Fibroblast of skin of abdomen (primary cell): Measurements from ENCODE around the gene STAC2.

ENCODE experiments used
- DNase-seq: peaks from one replicate; pipeline ENCODE4 v3.0.0-alpha.2; 2013

STAC2 gene

DNA sequence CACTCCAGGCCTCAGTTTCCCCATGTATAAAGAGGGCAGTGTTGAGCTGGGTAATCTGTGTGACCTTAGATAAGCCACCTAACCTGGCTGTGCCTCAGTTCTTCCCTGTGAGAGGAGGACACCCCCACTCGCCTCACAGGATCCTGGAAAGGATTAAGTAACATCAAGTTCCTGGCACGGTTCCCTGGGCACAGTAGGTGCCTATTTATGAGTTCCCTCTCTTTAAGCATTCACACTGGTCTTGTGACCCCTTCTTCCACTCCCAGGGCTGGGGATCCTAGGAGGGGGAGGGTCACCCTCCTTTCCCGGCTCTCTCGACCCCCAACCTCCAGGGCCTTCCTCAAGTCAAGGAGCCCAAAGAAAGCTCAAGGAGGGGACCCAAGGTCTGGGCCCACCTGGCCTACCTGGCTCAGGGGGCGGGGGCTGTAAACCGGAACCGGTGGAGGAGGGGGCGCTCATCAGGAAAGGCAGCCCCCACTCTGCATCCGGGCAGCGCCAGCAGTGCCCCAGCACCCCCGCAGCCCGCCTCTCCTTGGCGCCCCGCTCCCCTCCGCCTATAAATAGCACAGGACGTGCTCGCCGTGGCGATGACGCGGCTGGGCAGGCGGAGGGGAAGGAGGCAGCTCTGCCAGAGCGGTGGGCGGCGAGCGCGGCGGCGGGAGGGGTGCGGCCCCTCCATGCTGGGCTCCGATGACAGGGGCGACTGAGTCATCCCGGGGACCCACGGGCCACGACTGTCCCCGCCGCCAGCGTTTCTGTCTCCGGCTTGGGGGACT is 16.2 kb downstream of the STAC2 start:
- DNase-seq = peak; percentile 72

DNA sequence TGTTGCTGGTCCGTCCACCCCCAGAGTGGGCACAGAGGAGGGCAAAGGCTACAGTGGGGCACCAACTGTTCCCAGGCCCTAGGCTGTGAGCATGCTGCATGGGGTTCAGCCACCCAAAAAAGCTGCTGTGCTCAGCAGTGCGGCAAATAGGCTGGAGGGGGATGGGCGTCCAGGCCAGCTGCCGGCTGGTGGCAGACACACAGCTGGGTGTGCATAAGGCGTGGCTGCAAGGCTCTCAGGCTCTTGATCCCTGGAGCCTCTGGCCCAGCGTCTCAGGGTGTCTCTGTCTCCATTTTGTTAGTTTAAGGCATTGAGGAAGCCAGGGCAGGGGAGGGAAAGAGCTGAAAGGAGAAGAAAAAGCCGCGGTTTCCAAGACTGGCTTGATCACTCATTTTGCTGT is 16.9 kb downstream of the STAC2 start:
- DNase-seq = no peak

DNA sequence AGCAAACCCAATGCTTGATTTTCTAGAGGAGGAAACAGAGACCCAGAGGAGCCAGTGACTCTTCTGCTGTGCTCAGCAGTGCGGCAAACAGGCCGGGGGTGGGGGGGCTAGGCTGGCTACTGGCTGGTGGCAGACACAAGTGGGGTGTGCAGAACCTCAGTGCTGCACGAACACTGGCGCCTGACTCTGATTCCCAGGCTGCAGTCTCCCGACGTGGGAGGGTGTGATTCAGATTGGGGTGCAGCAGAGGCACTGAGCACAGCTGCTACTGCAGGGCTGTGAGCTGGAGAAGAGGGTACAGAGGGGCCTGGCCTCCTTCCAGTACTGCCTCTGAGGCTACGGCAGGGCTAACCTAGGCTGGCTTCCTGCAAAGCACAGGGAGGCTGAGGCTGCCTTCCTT is 17.6 kb downstream of the STAC2 start:
- no peak for DNase-seq

DNA sequence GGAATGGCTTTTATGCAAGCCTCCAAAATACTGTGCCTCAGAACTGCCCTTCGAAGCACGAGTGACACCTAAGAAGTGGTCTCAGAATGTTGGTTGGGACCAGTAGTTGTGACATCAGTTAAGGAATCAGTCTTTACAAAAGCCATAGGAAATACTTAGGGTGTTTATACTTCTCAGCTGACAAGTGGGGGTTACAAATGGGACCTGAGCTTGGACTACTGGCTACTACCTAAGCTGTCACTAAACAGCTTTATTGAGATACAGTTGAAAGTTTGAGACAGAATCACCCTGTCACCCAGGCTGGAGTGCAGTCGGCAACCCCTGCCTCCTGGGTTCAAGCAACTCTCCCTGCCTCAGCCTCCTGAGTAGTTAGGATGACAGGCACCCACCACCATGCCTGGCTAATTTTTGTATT is 20.6 kb downstream of the STAC2 start:
- no peak for DNase-seq

DNA sequence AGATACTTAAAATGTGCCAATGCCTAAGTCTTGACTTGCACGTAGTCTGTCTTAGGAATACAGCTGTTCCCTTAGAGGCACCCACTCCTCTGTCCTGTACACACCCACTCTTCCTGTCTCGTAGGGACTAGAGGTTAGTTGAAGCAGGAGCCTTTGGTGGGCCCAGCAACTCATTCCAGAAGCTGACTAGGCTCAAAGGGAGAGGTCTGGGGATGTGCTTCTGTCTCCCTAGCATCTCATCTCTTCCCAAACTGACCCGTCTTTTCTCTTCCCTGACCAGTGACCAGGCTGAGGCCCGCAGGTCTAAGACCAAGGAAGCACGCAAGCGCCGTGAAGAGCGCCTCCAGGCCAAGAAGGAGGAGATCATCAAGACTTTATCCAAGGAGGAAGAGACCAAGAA is 21.5 kb downstream of the STAC2 start:
- no peak for DNase-seq

DNA sequence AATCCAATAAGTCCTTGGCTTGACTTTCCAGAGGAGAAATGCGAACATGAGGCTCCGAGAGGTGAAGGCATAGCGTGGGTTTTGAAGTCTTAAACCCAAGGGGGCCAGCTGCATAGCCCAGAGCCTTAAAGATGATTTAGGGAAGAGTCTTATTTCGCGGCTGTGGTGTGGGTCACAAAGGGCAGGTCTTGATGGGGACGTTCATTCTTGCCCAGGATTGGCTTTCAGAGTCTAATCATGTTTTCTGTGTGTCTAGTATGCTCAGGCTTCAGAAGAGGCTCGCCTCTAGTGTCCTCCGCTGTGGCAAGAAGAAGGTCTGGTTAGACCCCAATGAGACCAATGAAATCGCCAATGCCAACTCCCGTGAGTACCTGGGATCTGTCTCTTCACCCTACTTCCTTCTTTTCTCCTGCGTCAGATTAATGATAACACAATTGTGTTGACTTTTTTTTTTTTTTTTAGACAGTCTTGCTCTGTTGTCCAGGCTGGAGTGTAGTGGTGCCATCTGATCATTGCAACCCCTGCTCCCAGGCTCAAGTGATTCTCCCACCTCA is 24.7 kb downstream of the STAC2 start:
- DNase-seq = no peak

DNA sequence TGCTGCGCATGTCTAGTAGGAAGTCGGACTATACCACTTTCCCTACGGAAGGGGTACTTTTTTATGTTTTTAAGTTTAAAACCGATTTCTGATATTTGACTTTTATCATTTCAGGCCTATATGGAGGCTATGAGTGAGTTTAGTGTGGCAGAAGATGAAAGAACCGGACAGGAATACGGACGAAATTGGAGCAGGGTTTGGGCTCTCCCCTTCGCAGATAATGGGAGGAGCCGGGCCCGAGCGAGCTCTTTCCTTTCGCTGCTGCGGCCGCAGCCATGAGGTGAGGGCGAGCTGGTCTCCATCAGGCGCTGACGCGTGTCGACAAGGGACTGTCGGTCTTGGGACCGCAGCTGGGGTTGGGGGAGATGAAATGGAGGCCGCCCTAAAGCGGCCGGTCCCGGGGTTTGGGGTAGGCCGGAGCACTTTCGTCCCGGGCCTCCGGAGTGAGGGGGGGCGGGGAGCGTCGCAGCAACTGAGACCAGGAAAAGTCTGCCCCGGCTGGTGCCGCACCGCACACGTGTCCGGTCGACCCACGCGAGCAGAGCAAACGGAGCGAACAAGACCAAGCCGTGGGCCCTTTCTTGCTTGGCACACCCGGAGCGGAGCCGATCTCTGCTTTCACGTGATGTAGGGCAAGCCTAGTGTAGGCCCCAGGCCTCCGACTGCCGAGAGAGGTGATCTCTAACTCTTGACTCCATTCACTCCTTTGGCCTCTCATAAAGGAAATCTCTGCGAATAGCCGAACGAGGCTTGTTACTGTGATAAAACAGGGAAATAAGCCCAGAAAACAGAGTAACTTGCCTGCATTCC is 25.5 kb downstream of the STAC2 start, which contains the start of gene RPL19:
TSS of gene RPL19 (plus strand) at position 214 of the 810 bp plus-strand sequence. CDS start at position 276, 62 bp downstream.
- no peak for DNase-seq

DNA sequence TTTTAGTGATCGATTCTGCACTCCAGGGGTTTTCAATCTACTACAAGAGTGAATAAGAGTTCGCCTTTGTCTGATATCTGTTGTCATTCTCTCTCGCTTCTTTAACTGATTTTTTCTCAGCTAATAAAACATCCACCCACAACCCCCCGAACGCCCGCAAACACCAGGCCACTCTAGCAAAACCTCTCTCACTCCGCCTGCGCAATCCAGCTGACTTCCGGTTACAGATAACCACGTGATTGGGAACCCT is 26.0 kb downstream of the STAC2 start:
- peak; percentile 94 for DNase-seq

DNA sequence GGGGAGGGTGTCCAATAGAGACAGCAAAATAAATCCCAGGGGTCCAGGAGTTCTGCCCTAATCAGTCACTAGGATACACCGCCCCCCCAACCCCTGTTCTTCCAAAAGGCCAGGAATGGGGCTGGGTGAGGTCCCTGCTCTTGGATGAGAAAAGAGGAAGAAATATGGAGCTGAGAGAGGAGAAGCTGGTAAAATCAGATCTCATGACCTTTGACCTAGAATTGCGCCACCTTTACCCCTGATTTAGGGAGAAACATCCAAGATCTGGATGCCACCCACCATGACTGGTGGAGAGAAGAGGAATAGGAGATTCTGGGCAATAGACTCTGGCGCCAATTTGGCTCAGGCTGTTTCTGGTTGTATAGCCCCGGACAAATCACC is 27.6 kb downstream of the STAC2 start:
- DNase-seq = no peak

DNA sequence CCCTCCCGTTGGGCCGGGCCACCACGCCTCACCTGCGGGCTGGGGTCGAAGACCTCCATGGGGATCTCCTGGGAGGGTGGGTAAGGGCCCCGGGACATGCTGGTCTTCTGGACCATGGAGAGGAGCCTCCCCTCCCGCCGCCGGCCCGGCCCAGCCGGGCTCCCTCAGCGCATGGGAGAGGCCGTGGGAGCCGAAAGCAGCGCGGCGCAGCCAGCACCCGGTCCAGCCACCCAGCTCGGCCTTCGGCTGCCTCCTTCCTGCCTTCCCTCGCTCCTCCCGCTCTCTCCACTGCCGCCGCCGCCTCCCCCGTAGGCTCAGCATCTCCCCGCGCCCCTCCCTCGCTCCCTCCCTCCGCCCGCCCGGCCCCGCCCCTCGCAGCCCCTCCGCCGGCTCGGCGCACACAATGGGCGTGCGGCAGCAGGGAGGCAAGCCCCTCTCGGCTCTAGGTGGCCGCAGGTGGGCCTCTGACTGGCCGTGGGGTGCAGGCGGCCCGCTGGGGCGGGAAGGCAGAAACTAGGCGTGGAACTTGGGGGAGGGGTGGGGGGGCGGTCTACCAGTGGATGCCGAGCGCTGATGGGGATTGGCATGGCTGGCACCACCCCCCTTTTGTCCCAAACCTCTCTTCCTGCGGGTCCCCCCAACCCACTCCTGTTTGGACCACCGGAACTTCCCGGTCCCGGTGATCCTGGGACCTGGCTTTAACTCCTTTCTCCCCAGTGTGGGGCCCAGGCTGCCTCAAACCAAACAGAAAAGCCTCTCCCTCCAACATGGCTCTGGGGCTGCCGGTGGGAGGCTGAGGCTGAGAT is 28.2 kb downstream of the STAC2 start, which contains the start of gene CACNB1:
TSS of gene CACNB1 (minus strand) at position 290 of the 806 bp plus-strand sequence. CDS start at position 116, 174 bp downstream.
- DNase-seq = peak; percentile 81

DNA sequence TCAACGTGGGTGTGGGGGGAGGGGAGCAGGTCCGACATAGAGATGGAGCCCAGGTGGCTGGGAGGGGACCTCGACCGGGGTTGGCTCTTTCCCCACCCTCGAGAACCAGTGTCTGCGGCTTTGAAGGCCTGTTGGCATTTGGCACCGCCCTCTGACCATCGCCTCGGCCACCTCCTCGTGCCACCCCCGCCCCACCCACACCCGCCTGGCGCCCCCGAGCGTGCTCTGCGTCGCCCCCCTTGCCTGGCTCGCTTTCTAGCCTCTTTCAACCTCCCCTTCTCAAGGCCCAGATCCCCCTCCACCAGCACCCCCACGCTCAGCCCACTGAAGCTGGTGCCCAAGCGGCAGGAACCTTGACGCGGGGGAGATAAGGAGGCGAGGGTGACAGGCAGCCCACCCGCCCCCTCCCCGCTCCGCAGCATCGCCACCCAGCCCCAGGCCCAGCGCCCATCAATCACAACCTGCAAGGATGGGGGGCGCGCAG is 28.9 kb downstream of the STAC2 start:
- no peak for DNase-seq

DNA sequence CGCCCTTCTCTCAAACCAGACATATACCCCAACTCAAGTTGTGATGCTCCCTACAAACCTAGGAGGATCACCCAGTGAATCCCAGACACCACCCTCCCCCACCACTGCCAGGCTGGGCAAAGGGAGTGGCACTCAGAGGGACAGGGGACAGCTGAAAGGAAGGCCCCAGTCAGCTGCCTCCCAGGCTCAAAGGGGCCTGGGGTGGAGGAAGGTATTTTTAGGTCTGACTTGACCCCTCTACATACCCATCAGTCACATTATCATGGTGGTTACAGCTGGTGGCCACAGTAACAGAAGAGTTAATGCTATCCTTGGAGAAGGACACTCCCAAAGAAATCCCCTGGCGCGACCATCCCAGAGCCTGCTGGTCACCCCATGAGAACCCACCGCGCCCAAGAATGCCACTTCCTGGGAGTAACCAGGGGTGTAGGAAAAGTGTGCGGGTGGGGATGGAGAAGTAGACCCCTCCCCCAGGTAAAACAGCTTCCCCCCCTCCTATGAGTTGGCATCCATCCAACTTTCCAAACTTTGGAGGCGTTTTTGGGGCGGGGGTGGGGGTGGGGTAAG is 29.4 kb downstream of the STAC2 start:
- no peak for DNase-seq

DNA sequence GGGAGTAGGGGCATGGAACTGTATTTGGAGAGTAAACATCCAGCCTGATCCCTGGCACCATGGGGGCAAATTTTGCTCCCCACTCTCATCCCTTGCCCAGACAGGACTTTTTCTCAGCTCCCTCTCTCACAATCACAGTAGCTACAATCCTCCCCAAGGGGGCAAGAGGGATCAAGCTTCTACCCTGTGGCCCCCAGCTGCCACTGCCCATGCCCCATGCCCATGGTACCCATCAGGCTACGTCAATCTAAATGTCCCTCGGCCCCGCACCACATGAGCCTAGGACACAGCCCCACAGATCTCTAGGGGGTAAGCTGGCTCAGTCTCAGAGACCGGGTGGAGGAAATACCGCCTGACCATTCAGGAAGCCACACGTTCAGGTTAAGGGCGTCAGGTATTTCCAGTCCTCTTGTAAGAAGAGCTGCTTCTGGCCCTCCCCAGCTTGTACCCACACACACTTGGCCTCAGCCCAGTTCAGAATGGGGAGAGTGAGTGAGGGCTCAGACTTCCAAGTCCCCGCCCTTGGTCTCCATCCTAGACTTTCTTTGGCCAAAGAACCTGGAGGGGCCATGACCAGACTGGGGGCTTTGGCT is 30.1 kb downstream of the STAC2 start:
- DNase-seq = no peak

DNA sequence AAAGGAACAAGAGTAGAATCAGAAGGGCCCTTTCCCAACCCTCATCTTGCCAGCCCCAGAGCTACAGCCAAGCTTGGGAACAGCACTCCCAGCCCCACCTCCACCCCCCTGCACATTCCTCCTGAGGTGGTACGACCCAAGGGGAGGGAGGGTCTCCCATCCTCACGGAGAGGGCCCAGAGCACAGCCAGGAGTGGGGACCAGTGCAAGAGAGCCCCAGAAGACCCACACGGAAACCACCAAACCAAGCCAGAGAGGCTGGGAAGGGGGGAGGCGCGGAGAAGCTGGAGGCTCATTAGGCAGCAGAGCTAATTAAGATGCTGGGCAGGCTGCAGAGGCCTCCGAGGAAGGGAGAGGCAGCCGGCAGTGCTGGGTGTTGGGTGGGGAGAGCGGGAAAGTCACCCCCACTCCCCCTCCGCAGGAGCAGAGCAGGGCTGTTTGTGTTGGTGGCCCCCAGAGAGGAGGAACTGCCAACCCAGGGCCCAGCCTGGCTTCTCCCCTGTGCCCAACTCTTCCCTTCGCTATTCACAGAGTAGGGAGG is 30.7 kb downstream of the STAC2 start:
- DNase-seq = no peak

DNA sequence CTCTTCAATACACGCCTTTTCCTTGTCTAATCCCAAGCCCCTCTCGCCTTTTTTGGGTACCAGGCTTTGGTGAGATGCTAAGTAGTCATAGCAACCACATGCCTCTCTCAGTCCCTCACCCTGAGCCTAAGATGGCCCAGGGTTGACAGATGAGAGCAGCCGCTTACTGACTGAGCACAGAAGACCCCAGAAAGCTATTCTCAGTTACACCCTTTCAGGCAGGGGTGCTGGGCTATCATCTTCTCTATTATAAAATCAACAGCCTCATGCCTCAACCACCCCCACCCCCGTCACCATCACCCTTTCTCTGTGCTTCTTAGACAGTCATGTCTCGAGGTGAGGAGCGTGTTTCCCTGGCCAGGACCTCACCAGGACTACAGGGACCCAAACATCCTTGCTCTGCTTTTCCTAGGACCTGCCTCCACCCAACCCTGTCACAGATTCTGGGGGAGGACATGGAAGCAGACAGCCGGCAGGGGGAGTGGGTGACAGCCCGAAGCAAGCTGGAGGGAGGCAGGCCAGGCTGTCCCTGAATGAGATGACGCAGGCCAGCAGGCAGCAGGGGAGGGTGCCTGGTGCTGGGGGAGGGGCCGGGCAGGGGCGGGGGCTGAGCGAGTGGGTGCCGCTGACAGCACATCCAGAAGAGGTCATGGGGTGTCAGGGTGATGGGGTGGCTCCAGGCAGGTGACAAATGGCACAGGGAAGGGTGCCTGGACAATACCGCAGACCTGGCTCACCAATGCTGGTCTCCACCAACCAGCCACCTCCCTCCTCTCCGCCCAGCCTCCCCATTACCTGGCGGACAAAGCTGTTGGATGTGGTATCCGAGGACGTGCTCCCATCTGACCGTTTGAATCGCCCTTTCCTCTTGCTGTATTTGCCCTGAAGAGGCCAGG is 31.4 kb downstream of the STAC2 start:
- DNase-seq = peak; percentile 63

DNA sequence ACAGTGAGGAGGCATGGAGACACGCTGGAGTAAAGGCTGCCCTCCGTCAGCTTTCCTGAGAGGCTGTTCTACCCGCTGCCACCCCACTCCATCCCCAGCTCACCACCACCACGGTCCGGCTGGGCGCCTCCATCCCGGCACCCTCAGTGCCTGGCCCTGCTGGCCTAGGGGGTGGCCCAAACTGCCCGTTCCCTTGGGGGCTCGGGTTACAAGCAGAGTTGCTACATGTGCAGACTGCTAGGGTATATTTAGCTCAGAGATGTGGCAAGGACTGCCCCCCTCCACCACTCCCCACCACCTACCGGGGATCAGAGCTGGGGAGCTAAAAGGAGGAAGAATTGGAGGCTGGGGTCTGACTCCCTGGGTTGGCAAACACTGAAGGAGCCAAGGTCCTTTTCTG is 32.4 kb downstream of the STAC2 start:
- no peak for DNase-seq

DNA sequence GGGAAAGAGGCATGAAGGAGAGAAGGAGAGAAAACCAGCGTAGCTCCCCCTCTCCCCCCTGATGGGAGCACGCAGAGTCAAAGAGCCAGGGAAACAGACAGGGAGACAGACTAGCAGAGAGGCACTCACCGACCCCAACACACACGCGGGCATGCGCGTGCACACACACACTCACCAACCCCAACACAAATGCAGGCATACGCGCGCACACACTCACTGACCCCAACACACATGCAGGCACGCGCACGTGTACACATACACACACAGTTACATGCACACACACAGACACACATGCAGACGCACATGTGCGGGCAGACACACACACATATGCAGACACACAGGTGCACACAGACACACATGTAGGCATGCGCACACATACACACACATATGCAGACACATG is 32.8 kb downstream of the STAC2 start:
- DNase-seq = no peak

DNA sequence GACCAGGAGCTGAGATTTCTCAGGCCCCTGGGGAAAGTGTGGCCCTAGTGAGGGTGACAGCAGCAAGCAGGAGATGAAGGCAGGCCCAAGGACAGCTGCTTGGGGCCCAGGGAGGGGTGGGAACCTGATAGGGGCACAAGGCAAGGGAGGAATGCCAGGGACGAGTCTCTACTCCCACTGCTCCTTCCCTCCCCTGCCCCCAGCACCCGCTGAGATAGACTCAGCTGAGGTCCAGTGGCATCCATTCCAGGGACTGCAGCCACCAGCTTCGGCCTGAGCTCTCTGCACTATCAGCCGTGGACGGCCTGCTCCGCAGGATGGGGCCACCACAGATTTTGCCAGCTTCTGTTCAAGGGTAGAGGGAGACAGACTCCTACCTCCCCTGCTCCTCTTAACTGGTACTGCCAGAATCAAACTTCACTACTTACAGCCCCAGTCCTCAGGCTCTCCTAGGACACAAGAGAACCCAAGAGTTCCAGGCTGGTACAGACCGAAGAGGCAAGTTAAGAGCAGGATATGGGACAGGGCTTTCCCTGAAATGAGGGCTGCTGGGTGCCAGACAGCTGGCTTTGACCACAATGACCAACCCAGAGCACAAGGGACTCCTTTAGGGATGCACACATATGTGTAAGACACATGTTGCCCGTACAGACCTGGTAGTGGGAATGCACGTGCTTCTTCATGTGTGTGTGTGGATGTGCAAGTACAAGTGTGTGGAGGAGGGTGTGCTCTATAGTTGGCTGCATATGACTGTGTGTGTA is 33.8 kb downstream of the STAC2 start:
- DNase-seq = no peak

DNA sequence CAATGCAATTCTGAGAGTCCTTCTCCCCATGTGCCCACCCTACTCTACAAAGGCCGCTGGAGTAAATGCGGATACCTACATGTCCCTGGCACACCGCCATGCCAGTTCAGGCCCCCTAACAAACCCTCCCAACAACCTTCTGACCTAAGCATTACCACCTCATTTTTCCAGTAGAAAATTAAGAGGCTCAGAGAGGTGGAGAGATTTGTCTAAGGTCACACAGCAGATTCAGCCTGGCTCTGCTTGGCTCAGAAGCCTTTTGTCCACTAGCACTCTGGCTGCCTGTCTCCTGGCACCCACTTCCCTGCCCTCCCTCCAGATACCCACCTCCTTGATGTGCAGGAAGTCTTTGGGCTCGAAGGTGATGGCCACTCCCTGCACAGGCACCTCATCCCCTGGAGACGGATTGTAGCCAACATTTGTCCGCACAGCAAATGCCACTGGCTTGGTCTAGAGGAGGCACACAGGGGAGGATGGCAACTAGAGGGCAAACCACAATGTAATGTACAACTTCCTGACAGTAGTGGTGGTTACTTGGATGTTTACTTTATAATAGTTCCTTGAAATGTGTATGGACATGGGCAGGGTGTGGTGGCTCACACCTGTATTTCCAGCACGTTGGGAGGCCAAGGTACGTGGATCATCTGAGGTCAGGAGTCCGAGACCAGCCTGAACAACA is 38.5 kb downstream of the STAC2 start:
- DNase-seq = no peak
